HG03060 (cell line): ENCODE data around the gene WT1.

Source experiments
- ATAC-seq: cut with Tn5 transposase; IDR thresholded peaks from one replicate; pipeline ENCODE4 v1.9.1; 2021; ENCODE audit warnings: low read depth, moderate number of reproducible peaks; ENCODE audit not compliant: unreplicated experiment

WT1 gene

GRCh38 chr11:32340181-32340580 lies 95.2 kb downstream of the WT1 start:
- no peak for ATAC-seq
